ENCODE data around the gene ATRNL1. TPM values are rescaled to one million over a fixed set of nuclear protein-coding genes. Genes with fewer than 3 reads are reported as not detected.

The ATRNL1 gene
- polyA plus RNA-seq, 2 of the 4 experiments (the other 2 are of a cell fraction): 0.13 to 0.34 TPM

GRCh38 chr10:115572740-115573455, 479.7 kb downstream of the ATRNL1 start:
- H3K4me1 ChIP-seq: no peaks in the 10 kb centered on the region
- no peak overlapping the region for H3K4me3 ChIP-seq
- ATAC-seq: peak in 1 of 2 experiments; percentile 65; a peak in 4 of 6 replicates
- CTCF ChIA-PET: no interaction called here
- POLR2A ChIA-PET: no interaction called here
- TF ChIP-seq NPAS2 (CRISPR knock-in tag; IDR thresholded peaks at IDR 0.05; ENCODE audit: borderline replicate concordance) (no peak), CTCF (IDR thresholded peaks at IDR 0.05) (peak; percentile 27; the same call in 2 of the 3 replicates), MAX (IDR thresholded peaks at IDR 0.05) (no peak)
- H3K27ac ChIP-seq: no peak overlapping the region
- H3K4me2 ChIP-seq: no peak overlapping the region
- no peaks in the 10 kb centered on the region for H3K9me3 ChIP-seq
- FAIRE-seq: no peak
- 33% methylated on average over 7 of the region's 7 CpGs for WGBS (ENCODE audit: missing lambda C conversion rate)
- DNase-seq (ENCODE audit: low read depth in 1 of 2, low spot score in 1 of 2): peak; percentile 2 to 13

DNA sequence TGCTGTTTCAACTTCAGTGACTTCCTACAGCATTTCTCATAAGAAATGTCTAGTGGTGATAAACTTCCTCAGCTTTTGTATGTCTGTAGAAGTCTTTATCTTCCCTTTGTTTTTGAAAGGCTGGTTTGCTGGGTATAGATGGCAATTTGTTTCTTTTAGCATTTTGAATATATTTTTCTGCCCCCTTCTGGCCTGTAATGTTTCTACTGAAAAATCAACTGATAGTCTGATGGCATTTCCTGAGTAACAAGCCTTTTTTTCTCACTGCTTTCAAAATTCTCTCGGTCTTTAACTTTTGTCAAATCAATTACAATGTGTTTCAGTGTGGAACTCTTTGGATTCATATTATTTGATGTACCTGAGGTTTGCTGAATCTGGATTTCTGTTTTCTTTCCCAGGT, 487.1 kb downstream of the ATRNL1 start:
- TF ChIP-seq ESRRA (IDR thresholded peaks at IDR 0.05; ENCODE audit: borderline replicate concordance, low read length) (no peak), EP300 (IDR thresholded peaks at IDR 0.05) (no peak), NR3C1 (IDR thresholded peaks at IDR 0.05) (no peak), EHF (CRISPR knock-in tag; IDR thresholded peaks at IDR 0.05) (no peak), HDAC2 (IDR thresholded peaks at IDR 0.05) (no peak), MAFK (IDR thresholded peaks at IDR 0.05; ENCODE audit: partially characterized antibody) (no peak), JUN (IDR thresholded peaks at IDR 0.05) (no peak), FOXS1 (CRISPR knock-in tag; IDR thresholded peaks at IDR 0.05) (no peak), MYC (IDR thresholded peaks at IDR 0.05; ENCODE audit: borderline replicate concordance, low read length) (no peak), MAZ (IDR thresholded peaks at IDR 0.05; ENCODE audit: borderline replicate concordance, low read depth, low read length) (no peak), HOXA7 (CRISPR knock-in tag; IDR thresholded peaks at IDR 0.05) (no peak), GATA3 (IDR thresholded peaks at IDR 0.05; ENCODE audit: borderline replicate concordance) (no peak)
- H3K4me2 ChIP-seq: no peak overlapping the region
- H3K4me1 ChIP-seq: no peaks in the 10 kb centered on the region
- WGBS (ENCODE audit: missing lambda C conversion rate): 3% methylated on average over 1 of the region's 1 CpG
- ATAC-seq (no peak), DNase-seq (ENCODE audit: low read depth in 1 of 2, low spot score in 1 of 2) (no peak), FAIRE-seq (no peak)
- no peak overlapping the region for H3K27ac ChIP-seq
- no peak overlapping the region for H3K4me3 ChIP-seq
- ChIA-PET CTCF (no interaction called here), POLR2A (no interaction called here)
- H3K9me3 ChIP-seq: no peaks in the 10 kb centered on the region

- FAIRE-seq: no peak
- Histone ChIP-seq H3K9me3 (no peaks in the 10 kb centered on the region), H3K27ac (no peak overlapping the region), H3K4me2 (no peak overlapping the region), H3K4me3 (no peak overlapping the region), H3K4me1 (no peaks in the 10 kb centered on the region)
- POLR2A ChIA-PET: no interaction called here
- TF ChIP-seq EHMT2 (IDR thresholded peaks at IDR 0.05; ENCODE audit: low read depth) (no peak), HMGXB4 (CRISPR knock-in tag; IDR thresholded peaks at IDR 0.05; ENCODE audit: borderline replicate concordance) (no peak), HOXB5 (CRISPR knock-in tag; IDR thresholded peaks at IDR 0.05) (no peak), ZSCAN20 (CRISPR knock-in tag; IDR thresholded peaks at IDR 0.05) (no peak), NPAS2 (CRISPR knock-in tag; IDR thresholded peaks at IDR 0.05; ENCODE audit: borderline replicate concordance) (no peak), MAZ (IDR thresholded peaks at IDR 0.05; ENCODE audit: borderline replicate concordance, low read depth, low read length) (no peak), E2F6 (IDR thresholded peaks at IDR 0.05; ENCODE audit: borderline replicate concordance, low read depth) (no peak), HEYL (CRISPR knock-in tag; IDR thresholded peaks at IDR 0.05) (no peak), REST (IDR thresholded peaks at IDR 0.05) (no peak), FOSB (CRISPR knock-in tag; IDR thresholded peaks at IDR 0.05) (no peak), EHF (CRISPR knock-in tag; IDR thresholded peaks at IDR 0.05) (no peak), CBX2 (IDR thresholded peaks at IDR 0.05; ENCODE audit: borderline replicate concordance, low read depth) (no peak), NR3C1 (IDR thresholded peaks at IDR 0.05) (no peak)
- no peak for ATAC-seq
- WGBS (ENCODE audit: missing lambda C conversion rate): 21% methylated on average over 2 of the region's 2 CpGs
- DNase-seq (ENCODE audit: low read depth in 1 of 2, low spot score in 1 of 2): no peak
- CTCF ChIA-PET: no interaction called here
Measured at GRCh38 chr10:115593060-115593459, 499.9 kb downstream of the ATRNL1 start.

Measured in A549 (cell line).